ENCODE data around the gene GRHPR. TPM values are rescaled to one million over a fixed set of nuclear protein-coding genes. Genes with fewer than 3 reads are reported as not detected.

Gene GRHPR
- total and polyA plus RNA-seq, 2 of the 8 experiments (the other 6 are each of a cell fraction or from before 2014, with no cell fraction given): 97.0 to 201 TPM

DNA sequence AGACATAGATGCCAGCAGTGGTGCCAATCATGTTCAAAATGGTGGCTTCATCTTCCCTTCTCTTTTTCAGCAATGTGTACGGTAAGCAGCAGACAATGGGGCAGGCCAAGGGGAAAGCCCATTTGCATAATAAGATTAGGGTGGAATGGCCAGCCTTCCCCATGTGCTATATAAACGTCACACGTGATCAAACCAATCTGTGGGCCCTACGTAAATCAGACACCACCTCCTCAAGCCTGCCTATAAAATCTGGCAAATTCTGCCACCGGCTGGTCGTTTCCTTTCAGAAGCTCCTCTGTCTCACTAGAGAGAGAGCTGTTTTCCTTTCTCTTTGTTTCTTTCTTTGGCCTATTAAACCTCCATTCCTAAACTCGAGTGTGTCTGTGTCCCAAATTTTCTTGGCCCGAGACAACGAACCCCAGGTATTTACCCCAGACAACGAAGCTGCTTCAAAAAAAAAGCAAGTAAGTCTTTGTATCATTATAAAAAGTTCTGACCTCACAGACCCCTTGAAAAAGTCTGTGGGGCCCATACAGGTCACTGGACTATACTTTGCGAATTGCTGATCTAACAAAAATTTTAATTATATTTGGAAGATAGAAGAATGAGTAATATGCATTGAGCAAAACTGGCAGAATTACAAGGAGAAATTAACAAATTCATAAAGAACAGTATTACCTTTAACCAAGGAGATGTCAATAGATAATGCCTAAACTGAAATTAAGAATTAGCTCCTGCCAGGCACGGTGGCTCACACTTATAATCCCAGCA, 27.6 kb downstream of the GRHPR start (continued):
- TF ChIP-seq, protein P1, sequence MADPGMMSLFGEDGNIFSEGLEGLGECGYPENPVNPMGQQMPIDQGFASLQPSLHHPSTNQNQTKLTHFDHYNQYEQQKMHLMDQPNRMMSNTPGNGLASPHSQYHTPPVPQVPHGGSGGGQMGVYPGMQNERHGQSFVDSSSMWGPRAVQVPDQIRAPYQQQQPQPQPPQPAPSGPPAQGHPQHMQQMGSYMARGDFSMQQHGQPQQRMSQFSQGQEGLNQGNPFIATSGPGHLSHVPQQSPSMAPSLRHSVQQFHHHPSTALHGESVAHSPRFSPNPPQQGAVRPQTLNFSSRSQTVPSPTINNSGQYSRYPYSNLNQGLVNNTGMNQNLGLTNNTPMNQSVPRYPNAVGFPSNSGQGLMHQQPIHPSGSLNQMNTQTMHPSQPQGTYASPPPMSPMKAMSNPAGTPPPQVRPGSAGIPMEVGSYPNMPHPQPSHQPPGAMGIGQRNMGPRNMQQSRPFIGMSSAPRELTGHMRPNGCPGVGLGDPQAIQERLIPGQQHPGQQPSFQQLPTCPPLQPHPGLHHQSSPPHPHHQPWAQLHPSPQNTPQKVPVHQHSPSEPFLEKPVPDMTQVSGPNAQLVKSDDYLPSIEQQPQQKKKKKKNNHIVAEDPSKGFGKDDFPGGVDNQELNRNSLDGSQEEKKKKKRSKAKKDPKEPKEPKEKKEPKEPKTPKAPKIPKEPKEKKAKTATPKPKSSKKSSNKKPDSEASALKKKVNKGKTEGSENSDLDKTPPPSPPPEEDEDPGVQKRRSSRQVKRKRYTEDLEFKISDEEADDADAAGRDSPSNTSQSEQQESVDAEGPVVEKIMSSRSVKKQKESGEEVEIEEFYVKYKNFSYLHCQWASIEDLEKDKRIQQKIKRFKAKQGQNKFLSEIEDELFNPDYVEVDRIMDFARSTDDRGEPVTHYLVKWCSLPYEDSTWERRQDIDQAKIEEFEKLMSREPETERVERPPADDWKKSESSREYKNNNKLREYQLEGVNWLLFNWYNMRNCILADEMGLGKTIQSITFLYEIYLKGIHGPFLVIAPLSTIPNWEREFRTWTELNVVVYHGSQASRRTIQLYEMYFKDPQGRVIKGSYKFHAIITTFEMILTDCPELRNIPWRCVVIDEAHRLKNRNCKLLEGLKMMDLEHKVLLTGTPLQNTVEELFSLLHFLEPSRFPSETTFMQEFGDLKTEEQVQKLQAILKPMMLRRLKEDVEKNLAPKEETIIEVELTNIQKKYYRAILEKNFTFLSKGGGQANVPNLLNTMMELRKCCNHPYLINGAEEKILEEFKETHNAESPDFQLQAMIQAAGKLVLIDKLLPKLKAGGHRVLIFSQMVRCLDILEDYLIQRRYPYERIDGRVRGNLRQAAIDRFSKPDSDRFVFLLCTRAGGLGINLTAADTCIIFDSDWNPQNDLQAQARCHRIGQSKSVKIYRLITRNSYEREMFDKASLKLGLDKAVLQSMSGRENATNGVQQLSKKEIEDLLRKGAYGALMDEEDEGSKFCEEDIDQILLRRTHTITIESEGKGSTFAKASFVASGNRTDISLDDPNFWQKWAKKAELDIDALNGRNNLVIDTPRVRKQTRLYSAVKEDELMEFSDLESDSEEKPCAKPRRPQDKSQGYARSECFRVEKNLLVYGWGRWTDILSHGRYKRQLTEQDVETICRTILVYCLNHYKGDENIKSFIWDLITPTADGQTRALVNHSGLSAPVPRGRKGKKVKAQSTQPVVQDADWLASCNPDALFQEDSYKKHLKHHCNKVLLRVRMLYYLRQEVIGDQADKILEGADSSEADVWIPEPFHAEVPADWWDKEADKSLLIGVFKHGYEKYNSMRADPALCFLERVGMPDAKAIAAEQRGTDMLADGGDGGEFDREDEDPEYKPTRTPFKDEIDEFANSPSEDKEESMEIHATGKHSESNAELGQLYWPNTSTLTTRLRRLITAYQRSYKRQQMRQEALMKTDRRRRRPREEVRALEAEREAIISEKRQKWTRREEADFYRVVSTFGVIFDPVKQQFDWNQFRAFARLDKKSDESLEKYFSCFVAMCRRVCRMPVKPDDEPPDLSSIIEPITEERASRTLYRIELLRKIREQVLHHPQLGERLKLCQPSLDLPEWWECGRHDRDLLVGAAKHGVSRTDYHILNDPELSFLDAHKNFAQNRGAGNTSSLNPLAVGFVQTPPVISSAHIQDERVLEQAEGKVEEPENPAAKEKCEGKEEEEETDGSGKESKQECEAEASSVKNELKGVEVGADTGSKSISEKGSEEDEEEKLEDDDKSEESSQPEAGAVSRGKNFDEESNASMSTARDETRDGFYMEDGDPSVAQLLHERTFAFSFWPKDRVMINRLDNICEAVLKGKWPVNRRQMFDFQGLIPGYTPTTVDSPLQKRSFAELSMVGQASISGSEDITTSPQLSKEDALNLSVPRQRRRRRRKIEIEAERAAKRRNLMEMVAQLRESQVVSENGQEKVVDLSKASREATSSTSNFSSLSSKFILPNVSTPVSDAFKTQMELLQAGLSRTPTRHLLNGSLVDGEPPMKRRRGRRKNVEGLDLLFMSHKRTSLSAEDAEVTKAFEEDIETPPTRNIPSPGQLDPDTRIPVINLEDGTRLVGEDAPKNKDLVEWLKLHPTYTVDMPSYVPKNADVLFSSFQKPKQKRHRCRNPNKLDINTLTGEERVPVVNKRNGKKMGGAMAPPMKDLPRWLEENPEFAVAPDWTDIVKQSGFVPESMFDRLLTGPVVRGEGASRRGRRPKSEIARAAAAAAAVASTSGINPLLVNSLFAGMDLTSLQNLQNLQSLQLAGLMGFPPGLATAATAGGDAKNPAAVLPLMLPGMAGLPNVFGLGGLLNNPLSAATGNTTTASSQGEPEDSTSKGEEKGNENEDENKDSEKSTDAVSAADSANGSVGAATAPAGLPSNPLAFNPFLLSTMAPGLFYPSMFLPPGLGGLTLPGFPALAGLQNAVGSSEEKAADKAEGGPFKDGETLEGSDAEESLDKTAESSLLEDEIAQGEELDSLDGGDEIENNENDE (IDR thresholded peaks at IDR 0.05; ENCODE audit: insufficient replicate concordance, low read length): no peak
- no peak for TF ChIP-seq CREB1 (IDR thresholded peaks at IDR 0.05)
- no peak for TF ChIP-seq SP1 (IDR thresholded peaks at IDR 0.05; ENCODE audit: low read depth, low read length)
- no peak for TF ChIP-seq HDAC2 (IDR thresholded peaks at IDR 0.05; ENCODE audit: borderline replicate concordance in 1 of 2, low read depth in 2 of 2, low read length in 2 of 2)
- no peak for TF ChIP-seq POLR2A (IDR thresholded peaks at IDR 0.05; ENCODE audit: control extremely low read depth in 1 of 2, low read depth in 2 of 2, low read length in 2 of 2)
- no peak for TF ChIP-seq ZNF274 (IDR thresholded peaks at IDR 0.05; ENCODE audit: borderline replicate concordance, extremely low read depth, low read length)
- TF ChIP-seq ASH2L (IDR thresholded peaks at IDR 0.05; ENCODE audit: low read length): no peak
- no peak for TF ChIP-seq JUND (IDR thresholded peaks at IDR 0.05; ENCODE audit: low read length)

Data from H1 (cell line).